Measurements from ENCODE around the gene PLAC1.
A peak's percentile ranks its signal among the peaks of the same experiment; 100 is the strongest.

Gene PLAC1

GRCh38 chrX:134628663-134629062 lies 29.6 kb downstream of the PLAC1 start:
- no peak for DNase-seq

DNA sequence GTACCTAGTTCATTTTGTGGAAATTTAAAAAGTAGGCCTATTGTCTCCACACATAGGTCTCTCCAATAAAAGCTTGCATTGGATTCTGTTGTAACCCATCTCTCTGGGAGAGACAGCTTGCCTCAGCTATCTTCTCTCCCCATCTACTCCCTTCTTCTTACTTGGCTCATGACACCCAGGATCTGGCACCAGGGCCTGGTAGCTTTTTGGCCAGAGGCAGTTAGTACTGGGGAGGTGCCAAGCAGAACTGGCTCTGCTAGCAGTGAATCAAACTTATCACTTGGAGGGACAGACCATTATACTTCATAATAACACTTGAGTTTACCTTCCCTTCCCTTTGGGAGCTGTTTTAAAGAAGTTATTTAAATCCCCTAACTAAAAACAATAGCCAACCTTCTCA lies 31.8 kb downstream of the PLAC1 start:
- no peak for DNase-seq

GRCh38 chrX:134625315-134625718 lies 33.0 kb downstream of the PLAC1 start:
- no peak for DNase-seq

GRCh38 chrX:134624046-134624430 lies 34.2 kb downstream of the PLAC1 start:
- no peak for DNase-seq

DNA sequence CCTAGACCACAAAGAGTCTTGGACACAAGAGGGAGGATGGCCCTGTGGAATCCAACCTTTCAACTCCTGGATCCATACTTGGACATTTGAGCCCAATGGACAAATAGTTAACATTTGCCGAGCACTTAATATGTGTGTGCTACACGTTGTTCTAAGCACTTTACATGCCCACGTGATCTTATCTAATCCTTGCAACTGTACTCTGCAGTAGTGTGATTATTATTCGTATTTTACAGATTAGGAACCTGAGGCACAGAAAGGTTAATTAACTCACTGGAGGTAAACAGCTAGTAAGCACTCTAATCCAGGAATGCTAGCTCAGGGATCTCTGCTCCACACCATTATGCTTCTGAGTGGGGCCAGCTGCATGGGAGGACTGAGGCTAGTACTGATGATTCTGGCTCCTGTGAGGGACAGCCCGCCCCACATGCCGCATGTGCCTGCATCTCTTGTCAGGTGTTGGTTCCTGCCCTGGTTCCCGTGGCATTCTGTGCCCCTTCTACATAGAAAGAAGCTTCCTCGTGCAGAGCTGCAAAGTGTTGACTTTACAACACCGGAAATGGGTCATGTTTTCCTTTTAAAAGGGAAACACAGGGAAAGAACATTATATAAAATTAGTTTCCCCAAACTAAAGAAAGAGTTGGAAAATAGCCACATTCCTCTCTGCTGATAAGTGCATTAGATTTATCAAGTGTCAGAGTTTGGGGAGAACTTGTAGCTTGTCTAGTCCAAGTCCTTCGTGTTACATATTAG lies 34.8 kb downstream of the PLAC1 start:
- DNase-seq: no peak

DNA sequence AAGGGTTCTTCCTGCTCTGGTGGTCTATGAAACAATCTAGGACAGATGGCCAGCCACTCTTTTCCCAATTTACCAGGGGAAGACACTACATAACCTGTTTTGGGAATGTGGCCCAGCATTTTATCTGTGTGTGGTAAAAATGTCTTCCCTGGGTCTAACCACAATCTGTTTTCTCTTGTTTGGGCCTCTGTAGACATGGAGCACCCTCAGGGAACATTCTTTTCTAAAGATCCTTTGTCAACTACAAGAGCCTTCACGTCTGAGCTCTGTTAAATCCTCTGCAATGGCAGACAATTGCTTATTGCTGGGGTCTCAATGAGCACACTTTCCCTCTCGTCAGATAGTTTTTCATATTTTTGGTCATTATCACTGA lies 35.5 kb downstream of the PLAC1 start:
- no peak for DNase-seq

DNA sequence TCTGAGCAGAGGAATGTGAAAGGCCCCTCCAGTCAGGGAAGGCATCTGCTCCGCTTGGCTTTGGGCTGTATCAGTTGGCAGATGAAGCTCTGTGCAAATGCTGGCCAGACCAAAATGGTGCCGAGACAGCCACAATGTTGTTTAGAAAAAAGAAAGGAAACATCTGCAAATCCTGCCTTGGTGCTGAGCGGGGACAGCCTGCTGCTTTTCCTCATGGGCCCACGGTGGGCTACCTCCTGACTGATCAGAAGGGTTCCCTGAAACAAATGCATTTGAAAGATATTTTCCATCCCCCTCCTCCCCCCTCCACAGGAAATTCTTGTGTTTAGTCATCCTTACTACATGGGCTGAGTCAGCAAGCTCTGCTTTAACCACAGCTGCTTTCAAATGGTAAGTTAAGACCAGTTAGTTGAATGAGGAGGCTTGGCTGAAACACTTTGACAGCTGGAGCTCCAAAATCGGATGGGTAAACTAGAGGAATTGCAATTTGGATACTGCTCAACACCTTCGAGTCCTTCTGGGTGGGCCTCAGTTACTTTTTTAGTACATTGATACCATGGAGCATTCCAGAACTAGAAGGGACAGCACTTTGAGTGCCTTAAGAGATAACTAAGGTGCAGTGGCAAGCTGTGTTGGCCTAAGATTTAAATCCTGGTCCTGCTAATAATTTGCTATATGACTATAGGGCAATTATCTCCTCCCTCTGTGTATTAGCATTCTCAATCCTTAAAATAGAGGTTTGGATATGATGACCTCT lies 36.0 kb downstream of the PLAC1 start:
- DNase-seq: no peak

- no peak for DNase-seq
Observed at GRCh38 chrX:134619838-134620237, 38.4 kb downstream of the PLAC1 start.

DNA sequence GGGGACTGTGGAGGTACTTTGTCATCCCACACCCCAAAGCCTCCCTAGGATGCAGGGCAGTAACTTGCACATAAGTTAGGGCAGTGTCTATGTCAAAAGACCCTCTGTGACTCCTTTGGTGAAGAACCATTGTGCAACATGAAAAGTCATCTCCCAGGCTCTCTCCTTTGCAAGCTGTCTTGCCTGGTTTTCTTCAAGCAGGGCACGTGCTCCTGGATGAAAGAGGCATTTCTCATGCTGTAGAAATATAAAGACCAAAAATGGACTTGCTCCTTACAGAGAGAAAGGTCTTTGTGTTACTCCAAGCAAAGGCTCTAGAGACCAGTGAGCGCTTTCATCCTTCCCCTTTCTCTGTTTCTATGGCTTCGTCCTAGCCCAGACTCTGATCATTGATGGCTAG lies 44.9 kb downstream of the PLAC1 start:
- DNase-seq: no peak

DNA sequence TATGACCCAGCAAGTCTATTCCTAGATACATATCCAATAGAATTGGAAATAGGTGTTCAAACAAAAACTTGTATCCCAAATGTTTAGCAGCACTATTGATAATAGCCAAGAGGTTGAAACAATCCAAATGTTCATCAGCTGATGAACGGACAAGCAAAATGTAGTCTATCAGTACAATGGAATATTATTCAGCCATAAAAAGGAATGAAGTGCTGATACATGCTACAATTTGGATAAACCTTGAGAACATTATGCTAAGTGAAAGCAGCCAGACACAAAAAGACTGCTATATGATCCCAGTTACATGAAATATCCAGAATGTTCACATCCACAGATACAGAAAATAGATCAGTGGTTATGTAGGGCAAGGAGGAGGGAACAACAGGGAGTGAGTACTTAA lies 50.1 kb downstream of the PLAC1 start:
- DNase-seq: no peak

DNA sequence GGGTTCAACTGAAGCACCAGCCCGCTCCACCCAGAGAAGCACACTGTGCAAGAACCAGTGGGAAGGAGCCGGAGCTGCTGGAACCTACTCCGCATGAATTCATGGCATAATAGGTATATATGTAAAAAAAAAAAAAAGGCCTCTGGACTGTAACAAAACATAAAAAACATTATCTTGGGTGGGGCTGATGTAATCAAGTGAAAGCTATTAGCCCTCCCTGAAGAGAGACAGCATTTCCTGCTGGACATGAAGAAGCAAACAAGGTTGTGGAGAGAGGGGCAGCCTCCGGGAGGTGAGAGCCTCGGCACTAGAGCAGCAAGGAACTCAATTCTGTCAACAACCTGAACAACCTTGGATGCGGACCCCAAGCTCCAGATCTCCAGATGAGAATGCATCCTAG lies 50.7 kb downstream of the PLAC1 start:
- no peak for DNase-seq

- no peak for DNase-seq
Observed at GRCh38 chrX:134604701-134605311, 53.5 kb downstream of the PLAC1 start.

GRCh38 chrX:134603806-134604700 lies 54.2 kb downstream of the PLAC1 start:
- DNase-seq: no peak

DNA sequence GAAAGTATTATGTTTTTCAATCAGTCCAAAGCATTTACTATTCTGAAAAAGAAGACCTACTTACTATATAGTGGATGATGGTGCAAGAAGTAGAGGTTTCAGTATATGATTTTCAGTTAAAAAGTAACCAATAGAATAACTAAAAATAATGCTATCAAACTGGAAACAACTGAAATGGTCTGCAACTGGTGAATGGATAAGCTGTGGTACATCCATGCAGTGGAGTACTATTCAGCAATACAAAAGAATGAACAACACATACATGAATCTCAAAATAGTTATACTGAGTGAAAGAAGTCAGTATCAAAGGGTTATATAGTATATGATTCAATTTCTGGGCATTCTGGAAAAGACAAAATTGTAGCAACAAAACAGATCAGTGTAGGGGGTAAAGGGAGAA lies 55.9 kb downstream of the PLAC1 start:
- DNase-seq: no peak

DNA sequence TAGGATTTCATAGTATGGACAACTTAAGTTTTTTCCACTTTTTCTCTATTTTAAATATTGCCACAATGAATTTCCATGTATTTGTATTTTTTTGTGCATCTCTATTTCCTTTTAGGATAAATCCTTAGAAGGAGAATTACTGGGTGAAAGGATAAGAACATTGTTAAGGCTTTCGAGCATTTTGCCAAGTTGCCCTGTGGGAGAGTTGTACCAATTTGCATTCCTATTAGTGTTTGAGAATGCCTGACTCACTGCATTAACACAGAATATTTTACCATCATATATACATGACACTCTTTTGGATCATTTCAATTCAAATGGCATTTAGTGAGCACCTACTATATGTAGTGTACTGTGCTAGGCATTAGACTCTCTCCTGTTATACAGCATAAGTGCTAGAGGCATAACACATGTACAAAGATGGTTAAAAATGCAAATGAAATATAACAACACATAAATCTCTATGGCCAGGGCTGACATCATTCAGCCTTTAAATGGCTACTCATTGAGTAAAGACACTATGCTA lies 57.0 kb downstream of the PLAC1 start:
- DNase-seq: no peak

- DNase-seq: no peak
Observed at GRCh38 chrX:134600714-134601113, 57.6 kb downstream of the PLAC1 start.

- DNase-seq: peak; percentile 11
Observed at GRCh38 chrX:134599184-134599914, 58.9 kb downstream of the PLAC1 start.

GRCh38 chrX:134592303-134592702 lies 66.0 kb downstream of the PLAC1 start:
- no peak for DNase-seq

GRCh38 chrX:134591502-134591901 lies 66.8 kb downstream of the PLAC1 start:
- DNase-seq: no peak

GRCh38 chrX:134588806-134589205 lies 69.5 kb downstream of the PLAC1 start:
- DNase-seq: no peak

DNA sequence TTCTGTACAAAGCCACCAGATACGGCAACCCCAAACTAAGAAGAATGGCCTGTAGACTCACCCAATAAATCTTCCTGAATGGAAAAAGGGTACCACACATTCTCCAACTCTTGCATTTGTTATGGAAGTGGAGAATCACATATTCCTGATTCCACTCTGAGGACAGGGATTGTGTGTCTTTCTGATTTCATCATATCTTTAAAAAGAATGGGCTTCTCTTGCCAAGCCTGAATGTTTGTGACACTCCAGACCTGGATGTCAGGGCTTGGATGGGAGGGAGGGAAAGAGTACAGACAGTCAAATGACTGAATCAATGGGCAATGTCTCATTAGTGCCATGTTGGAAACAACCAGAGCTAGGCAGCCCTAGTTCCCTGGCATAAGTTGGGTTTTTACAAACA lies 77.4 kb downstream of the PLAC1 start:
- DNase-seq: no peak

DNA sequence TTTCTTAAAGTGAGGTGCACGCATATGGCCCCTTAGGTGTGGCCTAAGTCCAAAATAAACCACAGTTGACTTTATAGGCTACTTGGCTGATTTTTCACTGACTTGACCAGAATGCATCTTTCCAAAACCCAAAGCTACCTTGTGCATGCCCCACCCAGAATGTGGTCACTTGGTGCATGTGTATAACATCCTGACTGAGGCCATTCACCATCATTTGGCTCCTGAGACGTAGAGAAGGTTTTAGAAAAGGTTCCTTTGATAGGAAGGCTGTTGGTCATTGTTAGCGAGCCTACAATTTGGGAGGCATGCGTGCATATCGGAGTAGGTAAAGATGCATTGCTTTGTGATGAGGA lies 84.6 kb downstream of the PLAC1 start:
- DNase-seq: no peak

Data from stimulated activated CD4-positive, alpha-beta T cell treated with anti-CD3 and anti-CD28 coated beads, Interleukin-4, amount 100 ng/mL, for 1 hour (primary cell).